ACHN (cell line): ENCODE results near the gene HSD17B8.

Experiments
- DNase-seq: peaks from one replicate; pipeline ENCODE4 v3.0.0-alpha.2; 2015
- in situ Hi-C: cut with HindIII; loops from 2 replicates; pipeline ENCODE4 v1.10.0; 2017; ENCODE audit warnings: low sequenced_read_pairs, low pct_ligation_motif_present, low pct_unique_long_range_greater_than_20kb

HSD17B8 gene

GRCh38 chr6:33254591-33254990 lies 50.1 kb downstream of the HSD17B8 start:
- in situ Hi-C loops: no loop called here
- DNase-seq: no peak
